Panc1 (cell line): ENCODE results near the gene LRTM1. TPM values are rescaled to one million over a fixed set of nuclear protein-coding genes. Genes with fewer than 3 reads are reported as not detected.

Experiments used
- ATAC-seq: fragments of 200-7000 bp; cut with Tn5 transposase; 2 replicates; pipeline ENCODE4 v1.9.1; 2020; ENCODE audit warnings: mild to moderate bottlenecking, moderate library complexity
- BruUV-seq: library from RNA; stranded (reverse); fragments of 400-500 nt; replicated peaks from 2 replicates; lab custom pipeline; 2021; lab: Mats Ljungman, UMichigan
- CTCF ChIA-PET: fragments of 300-600 bp; sonication (Branson Sonifier 250); formaldehyde crosslinking; loops from one replicate; lab custom pipeline; 2022; ENCODE audit warnings: antibody characterized with exemption; lab: Charles Lee
- POLR2A ChIA-PET: fragments of 300-600 bp; sonication (Branson Sonifier 250); formaldehyde crosslinking; loops from one replicate; lab custom pipeline; 2022; ENCODE audit warnings: antibody characterized with exemption; lab: Charles Lee
- DNase-seq: peaks from one replicate; pipeline ENCODE4 v3.0.0-alpha.2; 2010; ENCODE audit warnings: low read depth, low spot score
- H3K27ac ChIP-seq: 2 replicates; pipeline ENCODE4 v1.5.1; 2011; ENCODE audit warnings: mild to moderate bottlenecking, low read length, inconsistent platforms
- H3K27me3 ChIP-seq: fragments of 200-500 bp; sonication (Bioruptor generic); 2 replicates; pipeline ENCODE4 v1.6.0; 2014; ENCODE audit warnings: low read length, inconsistent platforms; ENCODE audit not compliant: control insufficient read depth, insufficient read depth
- H3K36me3 ChIP-seq: fragments of 200-500 bp; sonication (Bioruptor generic); 2 replicates; pipeline ENCODE4 v1.5.1; 2014; ENCODE audit warnings: inconsistent platforms, mild to moderate bottlenecking, low read length, moderate library complexity; ENCODE audit not compliant: control insufficient read depth, insufficient read depth
- H3K4me1 ChIP-seq: 2 replicates; pipeline ENCODE4 v1.5.1; 2011; ENCODE audit warnings: inconsistent platforms, mild to moderate bottlenecking, low read length, moderate library complexity; ENCODE audit not compliant: control insufficient read depth, insufficient read depth
- H3K4me3 ChIP-seq, 2 experiments: 2 replicates each; pipeline ENCODE4 v1.5.1; 2011 to 2012; ENCODE audit warnings: low read depth in 2 of 2, low read length in 2 of 2, mild to moderate bottlenecking in 2 of 2, inconsistent platforms in 1 of 2, moderate library complexity in 1 of 2
- H3K9me3 ChIP-seq: fragments of 200-500 bp; sonication (Bioruptor generic); 2 replicates; pipeline ENCODE4 v1.5.1; 2014; ENCODE audit warnings: low read depth, mild to moderate bottlenecking, inconsistent platforms, low read length, moderate library complexity; ENCODE audit not compliant: control insufficient read depth, insufficient read depth
- CTCF ChIP-seq: fragments of 450-650 bp; IDR thresholded peaks from 2 replicates; pipeline ENCODE4 v1.5.1; 2017; ENCODE audit warnings: mild to moderate bottlenecking
- POLR2AphosphoS5 ChIP-seq: IDR thresholded peaks from 2 replicates; pipeline ENCODE4 v1.6.1; 2012; ENCODE audit warnings: mild to moderate bottlenecking, low read depth, low read length, moderate library complexity
- REST ChIP-seq, 2 experiments: IDR thresholded peaks; 2 replicates each; pipeline ENCODE4 v1.6.1; 2011 to 2012; ENCODE audit warnings: low read depth in 2 of 2, control low read depth in 1 of 2, low read length in 1 of 2, mild to moderate bottlenecking in 1 of 2, moderate library complexity in 1 of 2; ENCODE audit not compliant: insufficient read depth in 1 of 2
- SIN3A ChIP-seq: IDR thresholded peaks from 2 replicates; pipeline ENCODE4 v1.6.1; 2012; ENCODE audit warnings: low read depth, mild to moderate bottlenecking, low read length, moderate library complexity, borderline replicate concordance; ENCODE audit not compliant: insufficient read depth
- TCF7L2 ChIP-seq: IDR thresholded peaks from 2 replicates; pipeline ENCODE4 v1.6.1; 2011; ENCODE audit warnings: mild to moderate bottlenecking, low read depth, low read length, inconsistent platforms
- in situ Hi-C: cut with HindIII; loops from 2 replicates; pipeline ENCODE4 v1.10.0; 2016; ENCODE audit warnings: low sequenced_read_pairs, low pct_unique_long_range_greater_than_20kb
- intact Hi-C: fragments of 100-400 bp; cut with micrococcal nuclease; formaldehyde crosslinking; loops from one replicate; pipeline ENCODE4 v1.10.0; 2022; ENCODE audit not compliant: unreplicated experiment
- total RNA-seq: library from RNA; stranded (reverse); gene quantifications from one replicate; pipeline ENCODE4 v1.2.1, GENCODE V29; 2021; ENCODE audit not compliant: unreplicated experiment

The LRTM1 gene
- total RNA-seq, 1 experiment from 2014 or later: not detected

GRCh38 chr3:54882129-54882833, 45.6 kb downstream of the LRTM1 start:
- peak; percentile 38; the same call in 1 of the 2 replicates for ATAC-seq
- in situ Hi-C loops: no loop called here
- intact Hi-C loops: no loop called here
- ChIA-PET POLR2A (no interaction called here), CTCF (no interaction called here)
- H3K4me3 ChIP-seq: no peak overlapping the region
- no peak for TF ChIP-seq TCF7L2
- no peak for TF ChIP-seq POLR2AphosphoS5
- no TSS peak for BruUV-seq
- H3K9me3 ChIP-seq: no peaks in the 10 kb centered on the region
- H3K36me3 ChIP-seq: no peaks in the 10 kb centered on the region
- H3K27ac ChIP-seq: peak overlapping the region; percentile 23; the same call in 1 of the 2 replicates
- H3K27me3 ChIP-seq: no peaks in the 10 kb centered on the region
- no peak for DNase-seq
- no peaks in the 10 kb centered on the region for H3K4me1 ChIP-seq

- Histone ChIP-seq H3K4me1 (no peaks in the 10 kb centered on the region), H3K4me3 (no peak overlapping the region), H3K27me3 (no peaks in the 10 kb centered on the region), H3K27ac (no peak overlapping the region), H3K36me3 (no peaks in the 10 kb centered on the region), H3K9me3 (no peaks in the 10 kb centered on the region)
- no peak for TF ChIP-seq SIN3A
- no peak for TF ChIP-seq TCF7L2
- no peak for TF ChIP-seq POLR2AphosphoS5
- no peak for TF ChIP-seq REST (IDR thresholded peaks at IDR 0.05; ENCODE audit: insufficient read depth in 1 of 2, low read depth in 2 of 2, low read length in 1 of 2)
- no peak for TF ChIP-seq CTCF
- POLR2A ChIA-PET: no interaction called here
- CTCF ChIA-PET: interaction anchor here (0.7 kb wide), 1 partner anchor 25 kb away, joined by 5 read pairs; no protein-coding TSS in a partner anchor
- intact Hi-C loops: no loop called here
- DNase-seq: no peak
- in situ Hi-C loops: no loop called here
- no peak for ATAC-seq
- no TSS peak for BruUV-seq
Observed at GRCh38 chr3:54878145-54878544, 49.7 kb downstream of the LRTM1 start.

GRCh38 chr3:54877730-54878129, 50.1 kb downstream of the LRTM1 start:
- no peak overlapping the region for H3K27ac ChIP-seq
- no peaks in the 10 kb centered on the region for H3K27me3 ChIP-seq
- BruUV-seq: no TSS peak
- H3K36me3 ChIP-seq: no peaks in the 10 kb centered on the region
- ChIA-PET CTCF (interaction anchor here (0.5 kb wide), 1 partner anchor 41 kb away, joined by 4 read pairs; no protein-coding TSS in a partner anchor), POLR2A (interaction anchor here (0.8 kb wide), 1 partner anchor 26 kb away, joined by 3 read pairs; no protein-coding TSS in a partner anchor)
- intact Hi-C loops (no loop called here), in situ Hi-C loops (no loop called here)
- H3K4me3 ChIP-seq: no peak overlapping the region
- TF ChIP-seq POLR2AphosphoS5 (no peak), REST (IDR thresholded peaks at IDR 0.05; ENCODE audit: insufficient read depth in 1 of 2, low read depth in 2 of 2, low read length in 1 of 2) (no peak), CTCF (no peak), TCF7L2 (no peak), SIN3A (no peak)
- ATAC-seq (no peak), DNase-seq (no peak)
- no peaks in the 10 kb centered on the region for H3K4me1 ChIP-seq
- no peaks in the 10 kb centered on the region for H3K9me3 ChIP-seq
